Measurements from ENCODE around the gene CLCN2. TPM values are rescaled to one million over a fixed set of nuclear protein-coding genes. Genes with fewer than 3 reads are reported as not detected.

Gene CLCN2
- total RNA-seq, 6 experiments from 2014 or later: 3.4 to 5.1 (median 4.2) TPM

GRCh38 chr3:184373422-184373821 is 12.0 kb upstream of the CLCN2 start:
- DNase-seq: peak; percentile 21
- no peak for TF ChIP-seq CTCF (IDR thresholded peaks at IDR 0.05)
- Mint-ChIP-seq H3K27ac (no peak overlapping the region), H3K36me3 (ENCODE audit: low read depth) (peaks cover 13% of the 10 kb centered on the region), H3K9me3 (no peaks in the 10 kb centered on the region), H3K4me1 (ENCODE audit: low read depth) (peaks cover 32% of the 10 kb centered on the region), H3K27me3 (ENCODE audit: insufficient read depth) (peaks cover 27% of the 10 kb centered on the region), H3K4me3 (no peak overlapping the region)

- peaks cover 17% of the 10 kb centered on the region for H3K36me3 Mint-ChIP-seq (ENCODE audit: low read depth)
- H3K4me1 Mint-ChIP-seq (ENCODE audit: low read depth): peaks cover 37% of the 10 kb centered on the region
- peaks cover 26% of the 10 kb centered on the region for H3K27me3 Mint-ChIP-seq (ENCODE audit: insufficient read depth)
- H3K27ac Mint-ChIP-seq: no peak overlapping the region
- no peak overlapping the region for H3K4me3 Mint-ChIP-seq
- H3K9me3 Mint-ChIP-seq: no peaks in the 10 kb centered on the region
- no peak for DNase-seq
- TF ChIP-seq CTCF (IDR thresholded peaks at IDR 0.05): no peak
Measured at GRCh38 chr3:184372911-184373310, 11.5 kb upstream of the CLCN2 start.

GRCh38 chr3:184372296-184372821 is 11.0 kb upstream of the CLCN2 start:
- DNase-seq: no peak
- Mint-ChIP-seq H3K36me3 (ENCODE audit: low read depth) (peaks cover 20% of the 10 kb centered on the region), H3K9me3 (no peaks in the 10 kb centered on the region), H3K27me3 (ENCODE audit: insufficient read depth) (peaks cover 20% of the 10 kb centered on the region), H3K4me1 (ENCODE audit: low read depth) (peaks cover 42% of the 10 kb centered on the region), H3K4me3 (no peak overlapping the region), H3K27ac (no peak overlapping the region)
- TF ChIP-seq CTCF (IDR thresholded peaks at IDR 0.05): no peak

GRCh38 chr3:184371570-184372018 is 10.2 kb upstream of the CLCN2 start:
- peak overlapping the region; percentile 16; the same call in 1 of the 2 replicates for H3K27ac Mint-ChIP-seq
- peaks cover 14% of the 10 kb centered on the region for H3K27me3 Mint-ChIP-seq (ENCODE audit: insufficient read depth)
- H3K4me1 Mint-ChIP-seq (ENCODE audit: low read depth): peaks cover 50% of the 10 kb centered on the region
- DNase-seq: peak; percentile 82
- TF ChIP-seq CTCF (IDR thresholded peaks at IDR 0.05): peak; percentile 95
- peaks cover 26% of the 10 kb centered on the region for H3K36me3 Mint-ChIP-seq (ENCODE audit: low read depth)
- no peaks in the 10 kb centered on the region for H3K9me3 Mint-ChIP-seq
- no peak overlapping the region for H3K4me3 Mint-ChIP-seq

GRCh38 chr3:184368586-184369183 is 7.3 kb upstream of the CLCN2 start:
- Mint-ChIP-seq H3K9me3 (no peaks in the 10 kb centered on the region), H3K27ac (peak overlapping the region; percentile 85), H3K4me3 (peak overlapping the region; percentile 46; the same call in 1 of the 2 replicates), H3K27me3 (ENCODE audit: insufficient read depth) (no peaks in the 10 kb centered on the region; the same call in 1 of the 2 replicates), H3K4me1 (ENCODE audit: low read depth) (peaks cover 64% of the 10 kb centered on the region), H3K36me3 (ENCODE audit: low read depth) (peaks cover 39% of the 10 kb centered on the region)
- no peak for TF ChIP-seq CTCF (IDR thresholded peaks at IDR 0.05)
- peak; percentile 83 for DNase-seq

All from HFFc6 (cell line).